KOPT-K1 (cell line): ENCODE data around the gene ALDH5A1.

Experiments
- H3K27ac ChIP-seq: fragments of 200-600 bp; sonication (generic); 2 replicates; pipeline ENCODE4 v1.5.1; 2016; ENCODE audit warnings: antibody characterized with exemption, mild to moderate bottlenecking, low read depth, low read length; ENCODE audit not compliant: poor library complexity, severe bottlenecking
- H3K36me3 ChIP-seq: fragments of 200-600 bp; sonication (generic); 2 replicates; pipeline ENCODE4 v1.5.1; 2017; ENCODE audit warnings: antibody characterized with exemption, mild to moderate bottlenecking, low read length, moderate library complexity; ENCODE audit not compliant: insufficient read depth
- H3K9me3 ChIP-seq: fragments of 200-600 bp; sonication (generic); 2 replicates; pipeline ENCODE4 v1.5.1; 2017; ENCODE audit warnings: antibody characterized with exemption, low read length, mild to moderate bottlenecking; ENCODE audit not compliant: insufficient read depth, poor library complexity, severe bottlenecking

The ALDH5A1 gene

GRCh38 chr6:24558516-24558915 is 63.7 kb downstream of the ALDH5A1 start:
- no peaks in the 10 kb centered on the region for H3K9me3 ChIP-seq
- no peaks in the 10 kb centered on the region for H3K36me3 ChIP-seq
- H3K27ac ChIP-seq, result no peak overlapping the region

- H3K27ac ChIP-seq, result no peak overlapping the region
- H3K36me3 ChIP-seq, result no peaks in the 10 kb centered on the region
- H3K9me3 ChIP-seq, result no peaks in the 10 kb centered on the region
These were observed 69.3 kb downstream of the ALDH5A1 start for GRCh38 chr6:24564081-24564480.

- Histone ChIP-seq H3K27ac (no peak overlapping the region), H3K9me3 (no peaks in the 10 kb centered on the region), H3K36me3 (no peaks in the 10 kb centered on the region)
These were observed 70.4 kb downstream of the ALDH5A1 start for GRCh38 chr6:24565196-24565595.

GRCh38 chr6:24566020-24566767 is 71.4 kb downstream of the ALDH5A1 start:
- Histone ChIP-seq H3K9me3 (no peaks in the 10 kb centered on the region), H3K36me3 (no peaks in the 10 kb centered on the region), H3K27ac (no peak overlapping the region)

- Histone ChIP-seq H3K27ac (no peak overlapping the region), H3K36me3 (no peaks in the 10 kb centered on the region), H3K9me3 (no peaks in the 10 kb centered on the region)
These were observed 73.9 kb downstream of the ALDH5A1 start for GRCh38 chr6:24568683-24569082.

GRCh38 chr6:24569811-24570210 is 75.0 kb downstream of the ALDH5A1 start:
- no peak overlapping the region for H3K27ac ChIP-seq
- H3K36me3 ChIP-seq, result no peaks in the 10 kb centered on the region
- no peaks in the 10 kb centered on the region for H3K9me3 ChIP-seq

GRCh38 chr6:24571361-24571760 is 76.6 kb downstream of the ALDH5A1 start:
- Histone ChIP-seq H3K9me3 (no peaks in the 10 kb centered on the region), H3K36me3 (no peaks in the 10 kb centered on the region), H3K27ac (no peak overlapping the region)

- Histone ChIP-seq H3K27ac (no peak overlapping the region), H3K9me3 (no peaks in the 10 kb centered on the region), H3K36me3 (no peaks in the 10 kb centered on the region)
These were observed 80.0 kb downstream of the ALDH5A1 start for GRCh38 chr6:24574809-24575208.

- no peak overlapping the region for H3K27ac ChIP-seq
- H3K36me3 ChIP-seq, result no peaks in the 10 kb centered on the region
- no peaks in the 10 kb centered on the region for H3K9me3 ChIP-seq
These were observed 81.7 kb downstream of the ALDH5A1 start for GRCh38 chr6:24576447-24576846.

GRCh38 chr6:24581084-24581669 is 86.4 kb downstream of the ALDH5A1 start:
- H3K27ac ChIP-seq, result no peak overlapping the region
- no peaks in the 10 kb centered on the region for H3K36me3 ChIP-seq
- H3K9me3 ChIP-seq, result no peaks in the 10 kb centered on the region

GRCh38 chr6:24583463-24584381 is 89.0 kb downstream of the ALDH5A1 start:
- H3K27ac ChIP-seq, result no peak overlapping the region

GRCh38 chr6:24584382-24584720 is 89.6 kb downstream of the ALDH5A1 start:
- Histone ChIP-seq H3K36me3 (no peaks in the 10 kb centered on the region), H3K27ac (no peak overlapping the region), H3K9me3 (no peaks in the 10 kb centered on the region)

More at GRCh38 chr6:24583463-24584381, 89.0 kb downstream of the ALDH5A1 start:
- Histone ChIP-seq H3K9me3 (no peaks in the 10 kb centered on the region), H3K36me3 (no peaks in the 10 kb centered on the region)
